ENCODE results near the gene DMBT1. TPM values are rescaled to one million over a fixed set of nuclear protein-coding genes. Genes with fewer than 3 reads are reported as not detected.

DMBT1 gene
- total RNA-seq, 2 experiments from 2014 or later = not detected

DNA sequence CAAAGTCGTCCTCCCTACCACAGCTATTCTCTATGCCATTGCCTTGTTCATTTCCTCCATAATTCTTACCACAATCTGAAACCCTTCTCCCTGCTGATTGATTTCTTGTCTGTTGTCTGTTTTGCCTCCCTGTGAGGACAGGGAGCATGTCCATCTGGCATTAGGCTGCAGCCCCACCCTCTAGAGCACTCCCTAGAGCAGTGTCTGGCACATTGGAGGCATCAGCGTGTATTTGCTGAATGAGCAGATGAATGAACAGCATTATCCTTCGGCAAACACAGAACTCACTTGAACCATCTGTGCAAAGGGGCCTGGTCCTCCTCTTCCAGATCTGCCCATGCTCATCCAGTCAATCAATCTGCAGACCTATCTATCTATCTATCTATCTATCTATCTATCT lies 5.1 kb upstream of the DMBT1 start:
- ChIA-PET CTCF (ENCODE audit: unreplicated experiment) (no interaction called here), POLR2A (no interaction called here)
- no TSS peak for BruUV-seq (replicated peaks)

DNA sequence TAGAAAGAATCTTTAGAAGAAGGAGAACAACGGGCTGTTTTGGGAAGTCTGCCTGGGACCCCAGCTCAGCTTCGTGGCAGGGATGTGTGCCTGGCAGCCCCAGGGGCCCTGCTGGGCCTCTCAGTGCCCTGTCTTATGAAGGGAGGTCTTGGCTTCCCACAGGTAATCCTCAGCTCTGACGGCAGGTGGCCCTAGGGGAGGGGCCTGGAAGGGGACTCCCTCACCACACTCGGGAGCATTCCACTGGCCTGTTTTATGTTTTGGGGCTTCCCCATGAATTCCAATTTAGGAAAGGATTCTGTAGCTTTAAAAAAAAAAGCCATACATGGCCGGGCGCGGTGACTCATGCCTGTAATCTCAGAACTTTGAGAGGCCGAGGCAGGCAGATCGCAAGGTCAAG lies 3.0 kb upstream of the DMBT1 start:
- ChIA-PET CTCF (ENCODE audit: unreplicated experiment) (no interaction called here), POLR2A (interaction anchor here (0.6 kb wide), 1 partner anchor 396 kb away, joined by 4 read pairs; no protein-coding TSS in a partner anchor)
- intact Hi-C loops (cut with micrococcal nuclease; ENCODE audit: unreplicated experiment) = no loop called here
- Histone ChIP-seq H3K4me3 (ENCODE audit: low read depth, low read length, poor library complexity, severe bottlenecking) (no peak overlapping the region), H3K9me3 (ENCODE audit: low read length) (no peaks in the 10 kb centered on the region), H3K4me1 (ENCODE audit: insufficient read depth, low read length, poor library complexity, severe bottlenecking) (no peaks in the 10 kb centered on the region), H3K9me2 (ENCODE audit: insufficient read depth, low read length) (no peaks in the 10 kb centered on the region), H3K79me2 (ENCODE audit: insufficient read depth, low read depth, low read length) (no peaks in the 10 kb centered on the region), H3K27ac (ENCODE audit: low read depth, low read length, poor library complexity, severe bottlenecking) (no peak overlapping the region), H3K36me3 (ENCODE audit: insufficient read depth, low read length) (no peaks in the 10 kb centered on the region), H2AFZ (ENCODE audit: low read length) (no peak overlapping the region), H3K4me2 (ENCODE audit: low read length) (no peak overlapping the region), H4K20me1 (ENCODE audit: insufficient read depth, low read length) (no peaks in the 10 kb centered on the region)
- BruUV-seq (replicated peaks) = no TSS peak
- no peak for TF ChIP-seq EZH2phosphoT487 (IDR thresholded peaks at IDR 0.05; ENCODE audit: borderline replicate concordance, low read depth, low read length)
- TF ChIP-seq, protein P1, sequence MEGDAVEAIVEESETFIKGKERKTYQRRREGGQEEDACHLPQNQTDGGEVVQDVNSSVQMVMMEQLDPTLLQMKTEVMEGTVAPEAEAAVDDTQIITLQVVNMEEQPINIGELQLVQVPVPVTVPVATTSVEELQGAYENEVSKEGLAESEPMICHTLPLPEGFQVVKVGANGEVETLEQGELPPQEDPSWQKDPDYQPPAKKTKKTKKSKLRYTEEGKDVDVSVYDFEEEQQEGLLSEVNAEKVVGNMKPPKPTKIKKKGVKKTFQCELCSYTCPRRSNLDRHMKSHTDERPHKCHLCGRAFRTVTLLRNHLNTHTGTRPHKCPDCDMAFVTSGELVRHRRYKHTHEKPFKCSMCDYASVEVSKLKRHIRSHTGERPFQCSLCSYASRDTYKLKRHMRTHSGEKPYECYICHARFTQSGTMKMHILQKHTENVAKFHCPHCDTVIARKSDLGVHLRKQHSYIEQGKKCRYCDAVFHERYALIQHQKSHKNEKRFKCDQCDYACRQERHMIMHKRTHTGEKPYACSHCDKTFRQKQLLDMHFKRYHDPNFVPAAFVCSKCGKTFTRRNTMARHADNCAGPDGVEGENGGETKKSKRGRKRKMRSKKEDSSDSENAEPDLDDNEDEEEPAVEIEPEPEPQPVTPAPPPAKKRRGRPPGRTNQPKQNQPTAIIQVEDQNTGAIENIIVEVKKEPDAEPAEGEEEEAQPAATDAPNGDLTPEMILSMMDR (conservative IDR thresholded peaks at IDR 0.05; ENCODE audit: low read length) = no peak
- no peak for DNase-seq (ENCODE audit: low spot score)

More for the DNA sequence above, 5.1 kb upstream of the DMBT1 start:
- Histone ChIP-seq H3K36me3 (ENCODE audit: insufficient read depth, low read length) (no peaks in the 10 kb centered on the region), H2AFZ (ENCODE audit: low read length) (no peak overlapping the region), H3K9me3 (ENCODE audit: low read length) (no peaks in the 10 kb centered on the region), H3K27ac (ENCODE audit: low read depth, low read length, poor library complexity, severe bottlenecking) (no peak overlapping the region), H3K4me1 (ENCODE audit: insufficient read depth, low read length, poor library complexity, severe bottlenecking) (no peaks in the 10 kb centered on the region), H3K4me3 (ENCODE audit: low read depth, low read length, poor library complexity, severe bottlenecking) (no peak overlapping the region), H3K79me2 (ENCODE audit: insufficient read depth, low read depth, low read length) (no peaks in the 10 kb centered on the region), H3K9me2 (ENCODE audit: insufficient read depth, low read length) (no peaks in the 10 kb centered on the region), H3K4me2 (ENCODE audit: low read length) (no peak overlapping the region), H4K20me1 (ENCODE audit: insufficient read depth, low read length) (no peaks in the 10 kb centered on the region)
- TF ChIP-seq, protein P1 (conservative IDR thresholded peaks at IDR 0.05; ENCODE audit: low read length) = no peak
- TF ChIP-seq EZH2phosphoT487 (IDR thresholded peaks at IDR 0.05; ENCODE audit: borderline replicate concordance, low read depth, low read length) = no peak
- intact Hi-C loops (cut with micrococcal nuclease; ENCODE audit: unreplicated experiment) = no loop called here
- DNase-seq (ENCODE audit: low spot score) = no peak

DNA sequence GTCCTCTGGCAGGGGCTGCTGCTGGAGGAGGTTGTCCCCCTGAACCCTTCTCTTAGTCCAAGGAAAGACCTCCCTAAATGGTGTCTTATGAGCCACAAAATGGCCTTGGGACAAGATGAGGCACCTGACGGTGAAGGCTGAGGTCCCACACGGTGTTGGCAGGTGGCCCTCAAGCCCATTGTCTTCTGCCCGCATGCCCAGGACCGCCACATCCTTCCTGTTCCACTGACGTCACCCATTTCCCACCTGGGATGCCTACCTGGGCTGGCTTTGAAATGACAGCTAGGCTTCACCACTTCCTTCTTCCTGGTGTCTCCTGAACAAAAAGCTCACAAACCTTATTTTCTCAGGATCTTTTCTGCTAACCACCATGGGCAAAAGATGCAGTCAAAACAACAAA lies 2.1 kb upstream of the DMBT1 start:
- ChIA-PET POLR2A (no interaction called here), CTCF (ENCODE audit: unreplicated experiment) (no interaction called here)
- no peak for DNase-seq (ENCODE audit: low spot score)
- Histone ChIP-seq H3K9me3 (ENCODE audit: low read length) (no peaks in the 10 kb centered on the region), H4K20me1 (ENCODE audit: insufficient read depth, low read length) (no peaks in the 10 kb centered on the region), H3K36me3 (ENCODE audit: insufficient read depth, low read length) (no peaks in the 10 kb centered on the region), H2AFZ (ENCODE audit: low read length) (no peak overlapping the region), H3K79me2 (ENCODE audit: insufficient read depth, low read depth, low read length) (no peaks in the 10 kb centered on the region), H3K27ac (ENCODE audit: low read depth, low read length, poor library complexity, severe bottlenecking) (no peak overlapping the region), H3K4me1 (ENCODE audit: insufficient read depth, low read length, poor library complexity, severe bottlenecking) (no peaks in the 10 kb centered on the region), H3K4me3 (ENCODE audit: low read depth, low read length, poor library complexity, severe bottlenecking) (no peak overlapping the region), H3K4me2 (ENCODE audit: low read length) (no peak overlapping the region), H3K9me2 (ENCODE audit: insufficient read depth, low read length) (no peaks in the 10 kb centered on the region)
- TF ChIP-seq, protein P1 (conservative IDR thresholded peaks at IDR 0.05; ENCODE audit: low read length) = no peak
- no peak for TF ChIP-seq EZH2phosphoT487 (IDR thresholded peaks at IDR 0.05; ENCODE audit: borderline replicate concordance, low read depth, low read length)
- intact Hi-C loops (cut with micrococcal nuclease; ENCODE audit: unreplicated experiment) = no loop called here
- BruUV-seq (replicated peaks) = no TSS peak

Measured in OCI-LY7 (cell line).